ENCODE results near the gene PRKCZ.

PRKCZ gene

GRCh38 chr1:2067393-2067792 is 17.2 kb downstream of the PRKCZ start:
- no peak for DNase-seq (ENCODE audit: low read depth)

DNA sequence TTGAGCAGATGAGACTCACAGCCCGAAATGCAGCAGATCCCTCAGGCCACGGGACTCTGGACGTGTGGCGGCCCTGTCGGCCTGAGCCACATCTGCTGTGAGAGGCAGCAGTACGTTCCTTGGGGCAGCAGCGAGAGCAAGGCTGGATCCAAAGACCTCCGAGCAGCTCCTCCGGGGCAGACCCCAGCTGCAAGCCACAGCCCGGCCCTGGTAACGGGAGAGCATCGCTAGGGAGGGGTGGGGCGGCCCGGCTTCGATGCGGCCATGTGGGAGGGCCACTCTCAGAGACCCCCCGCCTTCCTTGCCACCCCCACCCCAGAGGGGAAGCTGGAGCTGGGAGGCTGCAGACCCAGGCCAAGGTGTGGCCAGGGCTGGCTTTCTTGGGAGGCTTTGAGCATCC is 17.8 kb downstream of the PRKCZ start:
- DNase-seq (ENCODE audit: low read depth), result no peak

- no peak for DNase-seq (ENCODE audit: low read depth)
Observed at GRCh38 chr1:2068951-2069350, 18.7 kb downstream of the PRKCZ start.

- DNase-seq (ENCODE audit: low read depth), result no peak
Observed at GRCh38 chr1:2070016-2070415, 19.8 kb downstream of the PRKCZ start.

DNA sequence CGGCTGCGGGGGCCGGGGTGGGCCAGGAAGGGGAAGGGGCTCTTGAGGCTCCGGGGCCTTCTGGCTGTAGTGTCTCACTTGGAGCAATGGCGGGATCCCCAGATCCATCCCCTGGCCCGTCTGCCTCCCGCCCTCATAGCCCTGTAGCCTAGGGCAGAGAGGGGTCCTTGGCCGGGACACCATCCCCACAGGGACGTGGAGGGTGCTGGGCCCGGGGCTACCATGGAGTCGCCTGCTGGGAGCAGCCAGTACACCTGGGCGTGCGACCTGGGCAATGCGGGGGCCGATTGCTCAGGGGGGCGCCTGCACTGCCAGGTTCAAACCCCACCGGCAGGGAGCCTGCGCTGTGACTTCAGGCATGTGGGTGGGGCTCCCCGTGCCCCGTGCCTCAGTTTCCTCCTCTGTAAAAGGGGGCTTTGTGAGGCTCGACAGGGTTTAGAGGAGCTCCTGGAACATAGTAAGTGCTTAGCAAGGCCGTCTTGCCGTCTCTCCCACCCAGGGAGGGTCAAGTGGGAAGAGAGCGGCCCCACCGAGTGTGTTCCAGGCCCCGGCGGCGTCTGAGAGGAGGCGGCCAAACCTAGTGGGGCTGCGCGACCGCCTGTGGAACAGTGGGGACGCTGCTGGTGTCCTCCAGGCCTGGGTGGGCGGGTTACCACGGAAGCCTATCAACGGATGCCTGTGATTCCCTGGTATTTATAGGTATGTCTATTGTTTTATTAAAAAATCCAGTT is 20.8 kb downstream of the PRKCZ start:
- DNase-seq (ENCODE audit: low read depth), result no peak

DNA sequence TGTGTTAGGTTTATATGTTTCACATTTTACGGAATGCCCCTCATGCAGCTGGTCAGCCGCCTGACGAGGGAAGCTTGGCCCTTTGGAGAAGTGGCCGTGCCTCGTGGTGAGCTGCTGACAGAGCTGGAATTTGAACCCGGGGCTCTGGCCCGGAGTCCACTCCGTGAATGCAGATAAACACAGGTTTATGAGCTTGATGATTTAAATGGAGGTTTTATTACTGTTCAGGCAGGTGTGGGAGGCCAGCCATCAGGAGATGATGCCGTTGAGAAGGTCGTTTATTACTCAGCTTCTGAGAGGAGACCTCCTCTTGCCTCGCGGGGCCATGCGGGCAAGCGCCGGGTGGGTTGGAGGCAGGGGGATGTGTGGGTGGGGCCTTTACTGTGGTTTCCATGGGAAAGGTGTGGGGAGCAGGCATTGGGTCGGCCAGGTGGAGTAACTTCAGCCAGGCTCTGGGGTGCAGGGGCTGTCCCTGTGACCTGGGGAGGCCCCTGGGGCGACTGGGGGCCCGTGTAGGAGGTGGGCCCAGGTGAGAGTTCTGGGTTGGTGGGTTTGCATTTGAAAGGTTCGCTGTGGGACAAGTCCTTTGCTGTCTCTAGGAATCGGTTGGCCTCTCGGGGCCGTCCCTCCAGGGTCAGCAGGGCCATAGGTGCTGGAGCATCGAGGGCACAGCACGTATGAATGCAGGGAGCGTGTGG is 22.0 kb downstream of the PRKCZ start:
- no peak for DNase-seq (ENCODE audit: low read depth)

- no peak for DNase-seq (ENCODE audit: low read depth)
Observed at GRCh38 chr1:2072891-2073290, 22.7 kb downstream of the PRKCZ start.

- peak; percentile 72 for DNase-seq (ENCODE audit: low read depth)
Observed at GRCh38 chr1:2073382-2074230, 23.4 kb downstream of the PRKCZ start.

DNA sequence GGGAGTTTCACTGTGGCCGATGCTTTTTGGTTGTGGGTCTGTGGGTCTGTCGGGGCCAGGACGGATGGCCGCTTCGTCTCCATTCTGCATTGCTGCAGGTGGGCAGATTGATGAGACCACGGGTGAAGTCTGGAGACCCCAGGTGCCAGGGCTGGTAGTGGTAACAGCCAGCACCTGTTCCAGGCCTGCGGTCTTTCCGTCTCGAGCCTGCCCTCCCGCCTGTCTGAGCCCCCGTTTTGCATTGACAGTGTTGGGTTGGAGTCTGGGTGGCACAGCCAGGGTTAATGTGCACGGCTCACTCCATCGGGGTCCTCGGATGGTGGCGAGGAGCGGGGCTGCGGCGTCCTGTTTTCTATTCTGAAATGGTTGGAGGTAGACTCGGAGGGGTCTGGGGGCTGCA is 24.2 kb downstream of the PRKCZ start:
- no peak for DNase-seq (ENCODE audit: low read depth)

DNA sequence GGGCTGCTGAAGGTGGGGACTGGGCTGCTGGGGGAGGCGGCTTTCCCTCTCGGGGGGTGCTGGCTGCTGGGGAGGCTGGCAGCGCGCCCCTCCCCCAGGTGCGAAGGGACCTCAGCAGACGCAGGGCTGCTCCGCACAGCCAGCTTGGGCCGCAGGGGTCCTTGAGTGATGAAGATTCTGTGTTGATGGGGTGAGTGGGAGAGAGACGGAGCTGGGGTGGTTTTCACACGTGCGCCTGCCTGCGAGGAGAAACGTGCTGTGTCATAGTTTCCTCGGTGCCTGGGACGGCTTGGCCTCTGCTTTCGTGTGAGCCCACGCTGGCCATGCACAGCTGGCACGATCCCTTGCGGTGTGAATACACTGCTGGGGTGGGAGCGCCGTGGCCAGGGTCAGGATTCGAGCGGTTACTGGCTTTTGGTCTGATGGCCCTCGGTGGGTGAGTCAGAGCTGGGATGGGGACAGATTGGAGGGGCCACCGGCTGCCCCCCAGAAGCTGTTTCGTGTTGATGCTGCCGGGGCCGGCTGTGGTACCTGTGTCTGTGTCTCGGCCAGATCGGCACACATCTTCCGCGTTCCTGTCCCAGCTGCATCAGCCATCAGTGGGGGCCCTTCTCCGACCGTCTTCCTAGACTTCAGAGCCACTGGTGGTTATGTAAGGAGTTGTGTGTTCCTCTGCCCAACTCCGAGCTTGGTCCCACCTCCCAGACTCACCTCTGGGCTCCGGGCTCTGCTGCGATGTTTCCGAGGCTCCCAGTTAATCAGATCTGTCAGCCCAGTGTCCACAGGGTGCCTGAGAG is 24.9 kb downstream of the PRKCZ start:
- DNase-seq (ENCODE audit: low read depth), result no peak

DNA sequence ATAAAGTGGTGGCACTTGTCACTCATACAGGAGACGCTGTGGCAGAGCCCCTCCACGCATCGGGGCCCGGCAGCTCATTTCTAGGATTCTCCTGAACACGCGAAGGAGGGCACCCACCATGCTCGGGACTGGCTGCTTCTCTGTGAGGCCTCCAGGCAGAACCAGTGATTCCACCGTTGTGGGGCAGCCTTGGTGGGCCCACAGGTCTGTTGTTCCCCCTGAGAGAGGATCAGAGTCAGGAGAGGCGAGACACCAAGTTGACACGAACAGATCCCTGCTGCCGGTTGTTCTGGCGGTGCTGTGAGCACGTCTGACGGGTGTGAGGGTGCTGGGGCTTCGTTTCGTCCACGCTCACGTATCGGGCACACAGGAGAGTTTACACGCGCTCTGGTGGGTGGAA is 26.6 kb downstream of the PRKCZ start:
- DNase-seq (ENCODE audit: low read depth), result no peak

GRCh38 chr1:2078170-2078569 is 28.0 kb downstream of the PRKCZ start:
- DNase-seq (ENCODE audit: low read depth), result no peak

DNA sequence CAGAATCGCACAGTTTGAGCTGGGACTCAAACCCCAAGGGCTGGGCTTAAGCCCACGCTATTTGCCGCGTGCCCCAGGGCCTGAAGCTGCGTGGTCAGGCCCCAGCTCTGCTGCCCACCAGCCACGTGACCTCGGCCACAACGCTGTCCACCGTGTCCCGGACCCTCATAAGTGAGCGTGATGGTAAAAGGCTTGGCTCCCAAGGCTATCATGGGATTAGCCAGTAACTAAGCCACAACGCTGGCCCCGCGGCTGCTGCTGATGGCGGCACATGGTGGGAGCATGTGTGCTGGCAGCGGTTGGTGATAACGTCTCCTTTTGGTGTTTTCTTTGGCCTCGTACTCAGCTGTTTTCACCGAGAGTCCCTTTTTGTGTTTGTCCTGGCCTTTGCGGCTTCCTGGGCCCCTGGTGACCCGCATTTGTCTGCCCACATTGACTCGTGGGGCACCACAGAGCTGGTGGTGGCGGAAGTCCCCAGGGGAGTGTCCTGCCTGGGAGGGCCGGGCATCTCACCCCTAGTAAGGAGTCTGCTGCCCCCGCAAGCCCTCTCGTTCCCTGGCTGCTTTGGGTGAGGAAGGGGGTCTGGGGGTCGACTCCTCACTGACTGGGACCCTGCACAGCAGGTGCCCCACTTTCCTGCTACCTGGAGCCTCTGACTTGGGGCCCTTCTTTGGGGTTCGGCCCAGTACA is 29.3 kb downstream of the PRKCZ start:
- no peak for DNase-seq (ENCODE audit: low read depth)

DNA sequence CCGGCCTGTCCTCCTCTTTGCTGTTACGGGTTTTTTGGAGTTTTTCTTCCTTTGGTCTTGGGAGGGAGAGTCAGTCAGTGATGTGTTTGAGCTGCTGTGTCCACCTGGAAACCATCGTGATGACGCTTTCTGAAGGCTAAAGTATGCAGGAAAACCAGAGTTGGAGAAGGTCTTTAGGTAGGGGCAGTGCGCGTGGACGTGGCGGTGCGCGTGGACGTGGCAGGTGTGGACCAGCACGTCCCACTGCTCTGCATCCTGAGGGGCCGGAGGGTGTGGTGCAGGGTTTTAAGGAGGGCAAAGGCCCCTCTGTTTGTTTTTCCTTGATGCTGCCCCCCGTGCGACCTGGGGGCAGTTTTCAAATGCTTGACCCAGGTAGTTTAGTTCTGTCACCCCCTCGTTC is 29.9 kb downstream of the PRKCZ start:
- DNase-seq (ENCODE audit: low read depth), result no peak

DNA sequence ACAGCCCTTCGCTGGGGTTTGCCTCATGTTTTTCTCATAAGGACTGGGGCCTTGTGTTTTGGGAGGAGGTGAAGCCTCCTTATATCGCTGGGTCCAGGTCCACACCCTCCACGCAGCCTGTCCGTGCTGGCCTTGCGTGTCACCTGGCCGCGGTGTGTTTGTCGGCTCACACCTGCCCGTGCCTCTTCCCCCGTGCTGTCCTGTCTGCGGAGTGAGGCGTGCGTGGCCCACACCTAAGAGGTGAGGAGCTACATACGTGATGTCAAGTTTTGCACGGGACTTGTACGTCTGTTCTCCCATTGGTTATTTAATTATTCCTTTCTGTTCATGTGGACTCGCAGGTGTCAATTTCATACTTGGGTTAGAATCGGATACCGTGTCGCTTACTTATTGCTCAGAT is 30.7 kb downstream of the PRKCZ start:
- DNase-seq (ENCODE audit: low read depth), result no peak

GRCh38 chr1:2081326-2081885 is 31.2 kb downstream of the PRKCZ start:
- no peak for DNase-seq (ENCODE audit: low read depth)

GRCh38 chr1:2082064-2082463 is 31.9 kb downstream of the PRKCZ start:
- DNase-seq (ENCODE audit: low read depth), result no peak

DNA sequence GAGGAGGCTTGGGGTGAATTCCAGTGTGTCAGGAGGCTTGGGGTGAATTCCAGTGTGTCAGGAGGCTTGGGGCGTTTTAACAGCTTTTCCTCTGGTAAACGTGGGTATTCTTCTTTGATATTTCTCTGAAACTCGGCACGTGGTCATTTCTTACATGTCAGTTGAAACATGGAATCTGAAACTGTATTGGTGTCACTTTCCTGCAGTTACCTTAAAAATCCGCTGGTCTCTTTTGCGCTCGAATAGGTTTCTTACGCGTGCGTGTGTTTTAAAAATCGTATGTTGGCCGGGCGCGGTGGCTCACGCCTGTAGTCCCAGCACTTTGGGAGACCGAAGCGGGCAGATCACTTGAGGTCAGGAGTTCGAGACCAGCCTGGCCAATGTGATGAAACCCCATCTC is 33.5 kb downstream of the PRKCZ start:
- no peak for DNase-seq (ENCODE audit: low read depth)

- no peak for DNase-seq (ENCODE audit: low read depth)
Observed at GRCh38 chr1:2084306-2084705, 34.1 kb downstream of the PRKCZ start.

- DNase-seq (ENCODE audit: low read depth), result no peak
Observed at GRCh38 chr1:2085080-2085479, 34.9 kb downstream of the PRKCZ start.

DNA sequence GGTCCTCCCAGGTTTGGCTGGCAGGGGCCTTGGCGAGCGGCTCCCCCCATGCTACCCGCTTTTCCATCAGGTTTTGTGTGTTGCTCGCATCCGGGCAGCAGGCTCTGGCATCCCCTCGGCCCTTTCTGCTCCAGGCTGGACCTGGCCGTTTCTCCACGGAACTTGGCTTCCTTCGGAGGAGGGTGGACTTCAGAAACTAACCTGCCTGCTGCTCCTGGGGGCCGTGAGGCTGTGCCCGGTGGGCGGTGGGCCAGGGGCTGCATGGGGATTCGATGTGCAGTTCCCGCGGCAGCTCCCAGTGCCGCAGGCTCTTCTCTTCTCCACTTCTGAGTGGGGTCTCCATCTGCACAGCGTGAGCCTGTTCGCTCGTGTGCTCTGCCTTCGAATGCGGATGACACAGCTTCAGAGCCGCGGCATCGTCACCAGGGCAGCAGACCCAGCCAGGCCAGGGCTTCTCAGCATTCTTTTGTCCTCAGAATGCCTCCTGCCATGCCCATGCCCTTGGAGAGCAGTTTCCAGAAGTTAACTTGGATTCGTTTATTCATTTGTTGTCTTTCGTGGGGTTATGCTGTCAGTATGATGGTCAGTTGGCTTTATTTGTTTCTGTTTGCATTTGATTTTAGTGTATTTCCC is 36.4 kb downstream of the PRKCZ start:
- DNase-seq (ENCODE audit: low read depth), result no peak

All from iris pigment epithelial cell (primary cell).